K562 (cell line): ENCODE results near the gene HIRIP3. TPM values are rescaled to one million over a fixed set of nuclear protein-coding genes. Genes with fewer than 3 reads are reported as not detected.

Experiments
- ATF1 ChIP-seq, 2 experiments: fragments of 450-650 bp in 1 of 2; IDR thresholded peaks; 2 replicates each; pipeline ENCODE4 v1.6.1; 2016; ENCODE audit warnings: missing compliant biosample characterization in 1 of 2, missing genetic modification characterization in 1 of 2
- HCFC1 ChIP-seq: IDR thresholded peaks from 2 replicates; pipeline ENCODE4 v1.6.1; 2012; ENCODE audit warnings: low read depth, low read length, improper control_type of control experiment
- KLF13 ChIP-seq: fragments of 450-650 bp; IDR thresholded peaks from 2 replicates; pipeline ENCODE4 v1.6.1; 2016; ENCODE audit warnings: missing genetic modification characterization, low read depth, mild to moderate bottlenecking, missing compliant biosample characterization, moderate library complexity, borderline replicate concordance
- L3MBTL2 ChIP-seq: fragments of 450-650 bp; IDR thresholded peaks from 2 replicates; pipeline ENCODE4 v1.6.1; 2016; ENCODE audit warnings: mild to moderate bottlenecking, moderate library complexity
- ZNF511 ChIP-seq: sonication (generic); formaldehyde crosslinking; IDR thresholded peaks from 2 replicates; pipeline ENCODE4 v1.8.0; 2022; ENCODE audit warnings: mild to moderate bottlenecking, missing genetic modification reagents
- ZNF764 ChIP-seq: fragments of 250-450 bp; sonication (Bioruptor Pico); IDR thresholded peaks from 2 replicates; pipeline ENCODE4 v1.4.0; 2020; ENCODE audit warnings: low read depth, mild to moderate bottlenecking, moderate library complexity
- polyA plus RNA-seq, 8 experiments: library from polyadenylated mRNA; depleted of rRNA in 4 of 8; stranded (reverse) in 5 of 8; unstranded in 3 of 8; fragments of >200 nt; fragmentation: Nextera tagmentation in 2 of 8; fragmentation: Illumina TruSeq in 1 of 8; extraction: Ambion mirVana in 2 of 8; extraction: Trizol in 1 of 8; gene quantifications; 2 replicates each; pipeline versions ENCODE4 v1.2.1 to v1.2.3, GENCODE V29; 2011 to 2014; ENCODE audit warnings: inconsistent platforms in 1 of 8, missing spikeins in 1 of 8
- total RNA-seq, 7 experiments: library from RNA; depleted of rRNA in 6 of 7; stranded (reverse); fragments of >200 nt in 6 of 7; fragmentation: Illumina TruSeq in 2 of 7; extraction: Trizol in 2 of 7; gene quantifications; 2 replicates each; pipeline versions ENCODE4 v1.2.1 to v1.2.3, GENCODE V29; 2011 to 2021; ENCODE audit warnings: low replicate concordance in 1 of 7
- TF ChIP-seq, protein P1 (sequence below): fragments of 450-650 bp; IDR thresholded peaks from 2 replicates; pipeline ENCODE4 v1.6.1; 2016; ENCODE audit warnings: antibody characterized with exemption
- TF ChIP-seq, protein P2 (sequence below), 3 experiments: IDR thresholded peaks in 2 of 3; conservative IDR thresholded peaks in 1 of 3; 2 replicates each; pipeline ENCODE4 v1.5.1; 2011 to 2012; ENCODE audit warnings: low read length in 3 of 3, mild to moderate bottlenecking in 3 of 3, control low read depth in 2 of 3, improper control_type of control experiment in 1 of 3, inconsistent platforms in 1 of 3, low read depth in 1 of 3, mixed read lengths in 1 of 3, moderate library complexity in 1 of 3; ENCODE audit not compliant: insufficient read depth in 2 of 3

The HIRIP3 gene
- total and polyA plus RNA-seq, 9 of the 15 experiments (the other 6 are each of a cell fraction or from before 2014, with no cell fraction given) = 3.3 to 38.2 (median 18.2) TPM

DNA sequence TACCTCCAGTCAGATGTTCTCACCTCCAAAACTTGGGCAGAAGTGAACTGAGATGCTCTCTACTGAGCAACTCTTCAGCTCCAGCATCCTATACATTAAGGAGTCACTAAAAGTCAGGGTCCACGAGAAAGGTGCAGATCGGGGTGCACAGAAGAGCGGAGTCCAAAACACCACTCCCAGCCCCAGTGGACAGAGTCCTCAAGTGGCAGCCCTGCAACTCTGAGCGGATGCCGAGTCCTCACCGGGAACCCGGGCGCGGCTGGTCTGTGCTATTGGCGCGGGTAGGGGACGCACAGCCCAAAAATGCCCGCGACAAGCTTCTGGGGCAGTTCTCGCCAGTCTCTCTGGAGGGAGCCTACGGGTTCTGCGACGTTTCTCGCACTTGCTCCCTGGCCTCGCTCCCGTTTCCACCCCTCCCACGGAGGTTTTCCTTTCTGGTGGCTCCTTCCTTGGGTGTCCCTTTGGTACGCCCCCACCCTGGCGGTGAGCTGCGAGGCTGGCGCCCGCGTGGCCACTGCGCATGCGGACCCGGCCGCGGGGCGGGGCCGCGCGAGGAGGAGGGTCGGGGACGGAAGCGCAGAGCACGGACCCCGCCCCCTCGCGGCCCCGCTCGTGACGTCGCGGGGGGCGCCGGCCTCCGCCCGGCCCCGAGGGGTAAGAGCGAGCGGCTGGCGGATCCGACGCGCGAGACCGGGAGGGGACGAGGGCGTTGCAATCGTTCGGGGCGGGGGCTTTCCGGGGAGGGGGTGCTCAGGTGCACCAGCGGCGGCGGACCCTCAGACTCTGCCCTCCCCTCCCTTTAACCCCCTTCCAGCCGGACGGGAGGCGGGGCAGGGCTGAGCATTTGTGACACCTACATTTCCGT, 33.7 kb downstream of the HIRIP3 start, which contains the start of gene TMEM219 (continued):
- TF ChIP-seq, protein P1, sequence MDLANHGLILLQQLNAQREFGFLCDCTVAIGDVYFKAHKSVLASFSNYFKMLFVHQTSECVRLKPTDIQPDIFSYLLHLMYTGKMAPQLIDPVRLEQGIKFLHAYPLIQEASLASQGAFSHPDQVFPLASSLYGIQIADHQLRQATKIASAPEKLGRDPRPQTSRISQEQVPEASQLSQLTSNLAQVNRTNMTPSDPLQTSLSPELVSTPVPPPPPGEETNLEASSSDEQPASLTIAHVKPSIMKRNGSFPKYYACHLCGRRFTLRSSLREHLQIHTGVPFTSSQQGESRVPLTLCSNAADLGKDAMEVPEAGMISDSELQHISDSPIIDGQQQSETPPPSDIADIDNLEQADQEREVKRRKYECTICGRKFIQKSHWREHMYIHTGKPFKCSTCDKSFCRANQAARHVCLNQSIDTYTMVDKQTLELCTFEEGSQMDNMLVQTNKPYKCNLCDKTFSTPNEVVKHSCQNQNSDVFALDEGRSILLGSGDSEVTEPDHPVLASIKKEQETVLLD = peak; percentile 66
- TF ChIP-seq, protein P2, sequence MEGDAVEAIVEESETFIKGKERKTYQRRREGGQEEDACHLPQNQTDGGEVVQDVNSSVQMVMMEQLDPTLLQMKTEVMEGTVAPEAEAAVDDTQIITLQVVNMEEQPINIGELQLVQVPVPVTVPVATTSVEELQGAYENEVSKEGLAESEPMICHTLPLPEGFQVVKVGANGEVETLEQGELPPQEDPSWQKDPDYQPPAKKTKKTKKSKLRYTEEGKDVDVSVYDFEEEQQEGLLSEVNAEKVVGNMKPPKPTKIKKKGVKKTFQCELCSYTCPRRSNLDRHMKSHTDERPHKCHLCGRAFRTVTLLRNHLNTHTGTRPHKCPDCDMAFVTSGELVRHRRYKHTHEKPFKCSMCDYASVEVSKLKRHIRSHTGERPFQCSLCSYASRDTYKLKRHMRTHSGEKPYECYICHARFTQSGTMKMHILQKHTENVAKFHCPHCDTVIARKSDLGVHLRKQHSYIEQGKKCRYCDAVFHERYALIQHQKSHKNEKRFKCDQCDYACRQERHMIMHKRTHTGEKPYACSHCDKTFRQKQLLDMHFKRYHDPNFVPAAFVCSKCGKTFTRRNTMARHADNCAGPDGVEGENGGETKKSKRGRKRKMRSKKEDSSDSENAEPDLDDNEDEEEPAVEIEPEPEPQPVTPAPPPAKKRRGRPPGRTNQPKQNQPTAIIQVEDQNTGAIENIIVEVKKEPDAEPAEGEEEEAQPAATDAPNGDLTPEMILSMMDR (IDR thresholded peaks at IDR 0.05 in 2 of 3, conservative IDR thresholded peaks at IDR 0.05 in 1 of 3; ENCODE audit: insufficient read depth in 2 of 3, low read depth in 1 of 3, low read length in 3 of 3) = peak; percentile 16 to 39 (median 33); a peak in 4 of 6 replicates
- TF ChIP-seq ZNF764 (CRISPR knock-in tag) (no peak), HCFC1 (peak; percentile 32; the same call in 1 of the 2 replicates), L3MBTL2 (peak; percentile 86), ATF1 (CRISPR knock-in tag; IDR thresholded peaks at IDR 0.05) (no peak), ATF1 (tag; IDR thresholded peaks at IDR 0.05) (peak; percentile 87), ZNF511 (CRISPR knock-in tag) (no peak), KLF13 (tag) (peak; percentile 70; the same call in 1 of the 2 replicates)
